NCI-H446 (cell line): ENCODE results near the gene ZNF362.
"Not testable (repeated sequence)": the region's sequence is repeated elsewhere in the genome, so short reads cannot be mapped to it uniquely, and the experiment has no call there.

ENCODE experiments used
- DNase-seq, 2 experiments: peaks; one replicate each; lab custom pipeline; 2025; lab: John Stamatoyannopoulos, UW

ZNF362 gene

GRCh38 chr1:33256471-33257206 lies at the start of gene ZNF362:
ZNF362 (plus strand) TSS chr1:33256492; CDS start chr1:33270575, 14,083 bp downstream.
- peak; percentile 21 to 45 for DNase-seq

- DNase-seq = no peak
Observed at GRCh38 chr1:33211972-33212371, 44.3 kb upstream of the ZNF362 start.

GRCh38 chr1:33219886-33220661 lies 36.2 kb upstream of the ZNF362 start:
- peak in 1 of 2 experiments; percentile 5 for DNase-seq

GRCh38 chr1:33220676-33221384 lies 35.5 kb upstream of the ZNF362 start:
- DNase-seq = no peak

GRCh38 chr1:33221385-33221758 lies 34.9 kb upstream of the ZNF362 start:
- DNase-seq = no peak

- no peak for DNase-seq
Observed at GRCh38 chr1:33222381-33222780, 33.9 kb upstream of the ZNF362 start.

GRCh38 chr1:33224166-33224707 lies 32.1 kb upstream of the ZNF362 start:
- DNase-seq = no peak

GRCh38 chr1:33225586-33225985 lies 30.7 kb upstream of the ZNF362 start:
- DNase-seq = no peak

- DNase-seq = peak; percentile 27 to 83
Observed at GRCh38 chr1:33228935-33229487, 27.3 kb upstream of the ZNF362 start.

- DNase-seq = no peak
Observed at GRCh38 chr1:33231166-33231565, 25.1 kb upstream of the ZNF362 start.

- no peak for DNase-seq
Observed at GRCh38 chr1:33232716-33233115, 23.6 kb upstream of the ZNF362 start.

- no peak for DNase-seq
Observed at GRCh38 chr1:33234131-33234530, 22.2 kb upstream of the ZNF362 start.

- no peak for DNase-seq
Observed at GRCh38 chr1:33234588-33234990, 21.7 kb upstream of the ZNF362 start.

GRCh38 chr1:33235521-33235920 lies 20.8 kb upstream of the ZNF362 start:
- DNase-seq = no peak

GRCh38 chr1:33236498-33236897 lies 19.8 kb upstream of the ZNF362 start:
- DNase-seq = no peak

- DNase-seq = no peak
Observed at GRCh38 chr1:33237579-33237978, 18.7 kb upstream of the ZNF362 start.

GRCh38 chr1:33238194-33238724 lies 18.0 kb upstream of the ZNF362 start:
- DNase-seq = not testable (repeated sequence)

- not testable (repeated sequence) for DNase-seq
Observed at GRCh38 chr1:33239410-33239809, 16.9 kb upstream of the ZNF362 start.

GRCh38 chr1:33241866-33242265 lies 14.4 kb upstream of the ZNF362 start:
- DNase-seq = no peak

GRCh38 chr1:33242652-33243051 lies 13.6 kb upstream of the ZNF362 start:
- DNase-seq = no peak

GRCh38 chr1:33244143-33244808 lies 12.0 kb upstream of the ZNF362 start:
- DNase-seq = no peak
